Activated B cell treated with CpG ODN at 0.5 μM for 24 hours (primary cell): ENCODE measurements around the gene KCTD1. TPM values are rescaled to one million over a fixed set of nuclear protein-coding genes. Genes with fewer than 3 reads are reported as not detected.

Source experiments
- ATAC-seq: fragments of 200-7000 bp; cut with Tn5 transposase; one replicate; pipeline ENCODE4 v1.10.0; 2021; ENCODE audit warnings: low read depth, mild to moderate bottlenecking, moderate library complexity
- CTCF ChIA-PET: fragments of 350-600 bp; sonication (Branson Sonifier 250); formaldehyde crosslinking; loops from one replicate; lab custom pipeline; 2021; ENCODE audit warnings: antibody characterized with exemption; lab: Charles Lee
- POLR2A ChIA-PET: fragments of 350-600 bp; sonication (Branson Sonifier 250); formaldehyde crosslinking; loops from one replicate; lab custom pipeline; 2021; ENCODE audit warnings: antibody characterized with exemption; lab: Charles Lee
- DNase-seq: peaks from one replicate; pipeline ENCODE4 v3.0.0; 2022
- H3K27ac Mint-ChIP-seq: one replicate; pipeline ENCODE4 v1.8.0; 2020; ENCODE audit warnings: mixed read lengths
- H3K27me3 Mint-ChIP-seq: one replicate; pipeline ENCODE4 v1.8.0; 2021; ENCODE audit warnings: mixed read lengths
- H3K36me3 Mint-ChIP-seq: one replicate; pipeline ENCODE4 v1.8.0; 2021; ENCODE audit warnings: low read depth, mixed read lengths
- H3K4me1 Mint-ChIP-seq: one replicate; pipeline ENCODE4 v1.8.0; 2021; ENCODE audit warnings: mixed read lengths
- H3K4me3 Mint-ChIP-seq: one replicate; pipeline ENCODE4 v1.8.0; 2020; ENCODE audit warnings: mild to moderate bottlenecking, mixed read lengths
- H3K9me3 Mint-ChIP-seq: one replicate; pipeline ENCODE4 v1.8.0; 2020; ENCODE audit warnings: mixed read lengths
- intact Hi-C: fragments of 100-400 bp; cut with micrococcal nuclease; formaldehyde crosslinking; loops from one replicate; pipeline ENCODE4 v1.15.1; 2024
- total RNA-seq: library from RNA; stranded (reverse); gene quantifications from 2 replicates; pipeline ENCODE4 v1.2.3, GENCODE V29; 2022
- TF ChIP-seq, protein P1 (sequence below): fragments of 200-600 bp; IDR thresholded peaks from one replicate; pipeline ENCODE4 v1.8.0; 2022; ENCODE audit warnings: antibody characterized with exemption, mild to moderate bottlenecking

KCTD1 gene
- total RNA-seq, 1 donor from 2014 or later = 4.9 TPM

DNA sequence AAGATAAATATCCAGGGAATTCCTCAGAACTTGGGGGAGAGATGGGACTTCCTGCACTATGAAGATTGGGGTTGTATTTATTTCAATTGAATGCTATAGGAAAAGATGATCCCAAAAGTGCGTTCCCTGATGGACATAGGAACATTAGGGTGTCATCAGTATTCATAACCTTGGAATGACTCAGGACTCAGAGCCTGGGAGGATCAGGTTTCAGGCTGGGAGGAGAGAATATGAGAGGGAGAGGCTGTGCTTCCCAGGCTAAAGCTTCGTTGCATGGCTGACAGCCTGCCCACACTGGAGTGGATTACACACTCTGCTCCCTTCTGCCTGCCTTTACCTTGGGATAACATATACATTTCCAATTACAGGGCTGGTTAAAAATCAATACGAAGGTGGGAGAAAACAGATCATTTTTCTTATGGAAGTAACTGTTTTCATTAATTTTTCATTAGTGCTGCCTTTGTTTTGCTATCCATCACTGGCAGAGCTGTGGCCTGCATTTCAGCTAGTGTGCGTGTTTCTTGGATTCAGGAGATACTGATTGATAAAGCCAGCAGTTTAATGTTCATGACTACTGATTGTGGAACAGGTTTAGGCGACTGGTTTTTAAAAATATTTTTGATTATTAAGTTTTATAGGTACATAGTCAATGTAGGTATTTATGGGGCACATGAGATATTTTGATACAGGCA, 118.7 kb downstream of the KCTD1 start:
- Mint-ChIP-seq H3K27me3 (no peaks in the 10 kb centered on the region), H3K27ac (no peak overlapping the region), H3K36me3 (no peaks in the 10 kb centered on the region), H3K4me3 (no peak overlapping the region), H3K4me1 (no peaks in the 10 kb centered on the region), H3K9me3 (peaks cover 6% of the 10 kb centered on the region)
- ChIA-PET POLR2A (no interaction called here), CTCF (no interaction called here)
- intact Hi-C loops = no loop called here
- TF ChIP-seq, protein P1, sequence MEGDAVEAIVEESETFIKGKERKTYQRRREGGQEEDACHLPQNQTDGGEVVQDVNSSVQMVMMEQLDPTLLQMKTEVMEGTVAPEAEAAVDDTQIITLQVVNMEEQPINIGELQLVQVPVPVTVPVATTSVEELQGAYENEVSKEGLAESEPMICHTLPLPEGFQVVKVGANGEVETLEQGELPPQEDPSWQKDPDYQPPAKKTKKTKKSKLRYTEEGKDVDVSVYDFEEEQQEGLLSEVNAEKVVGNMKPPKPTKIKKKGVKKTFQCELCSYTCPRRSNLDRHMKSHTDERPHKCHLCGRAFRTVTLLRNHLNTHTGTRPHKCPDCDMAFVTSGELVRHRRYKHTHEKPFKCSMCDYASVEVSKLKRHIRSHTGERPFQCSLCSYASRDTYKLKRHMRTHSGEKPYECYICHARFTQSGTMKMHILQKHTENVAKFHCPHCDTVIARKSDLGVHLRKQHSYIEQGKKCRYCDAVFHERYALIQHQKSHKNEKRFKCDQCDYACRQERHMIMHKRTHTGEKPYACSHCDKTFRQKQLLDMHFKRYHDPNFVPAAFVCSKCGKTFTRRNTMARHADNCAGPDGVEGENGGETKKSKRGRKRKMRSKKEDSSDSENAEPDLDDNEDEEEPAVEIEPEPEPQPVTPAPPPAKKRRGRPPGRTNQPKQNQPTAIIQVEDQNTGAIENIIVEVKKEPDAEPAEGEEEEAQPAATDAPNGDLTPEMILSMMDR = no peak
- ATAC-seq (no peak), DNase-seq (no peak)

DNA sequence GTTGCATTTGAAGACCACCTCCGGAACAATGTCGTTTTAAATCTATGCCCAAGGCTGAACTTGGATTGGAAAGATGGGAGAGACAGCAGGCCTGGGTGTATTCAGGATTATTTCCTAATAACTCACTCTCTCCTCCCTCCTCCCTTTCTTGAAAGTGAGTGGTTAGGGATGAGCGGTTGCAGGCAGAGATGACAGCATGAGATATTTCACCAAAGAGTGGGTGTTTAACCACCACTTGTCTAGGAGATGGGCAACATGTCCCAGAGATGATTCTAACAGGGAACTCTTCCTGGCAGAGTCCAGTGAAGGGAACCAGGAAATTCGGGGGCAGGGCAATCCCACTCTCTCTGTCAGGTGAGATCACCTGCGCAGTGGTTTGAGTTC, 123.2 kb downstream of the KCTD1 start:
- POLR2A ChIA-PET = no interaction called here
- H3K9me3 Mint-ChIP-seq = no peaks in the 10 kb centered on the region

DNA sequence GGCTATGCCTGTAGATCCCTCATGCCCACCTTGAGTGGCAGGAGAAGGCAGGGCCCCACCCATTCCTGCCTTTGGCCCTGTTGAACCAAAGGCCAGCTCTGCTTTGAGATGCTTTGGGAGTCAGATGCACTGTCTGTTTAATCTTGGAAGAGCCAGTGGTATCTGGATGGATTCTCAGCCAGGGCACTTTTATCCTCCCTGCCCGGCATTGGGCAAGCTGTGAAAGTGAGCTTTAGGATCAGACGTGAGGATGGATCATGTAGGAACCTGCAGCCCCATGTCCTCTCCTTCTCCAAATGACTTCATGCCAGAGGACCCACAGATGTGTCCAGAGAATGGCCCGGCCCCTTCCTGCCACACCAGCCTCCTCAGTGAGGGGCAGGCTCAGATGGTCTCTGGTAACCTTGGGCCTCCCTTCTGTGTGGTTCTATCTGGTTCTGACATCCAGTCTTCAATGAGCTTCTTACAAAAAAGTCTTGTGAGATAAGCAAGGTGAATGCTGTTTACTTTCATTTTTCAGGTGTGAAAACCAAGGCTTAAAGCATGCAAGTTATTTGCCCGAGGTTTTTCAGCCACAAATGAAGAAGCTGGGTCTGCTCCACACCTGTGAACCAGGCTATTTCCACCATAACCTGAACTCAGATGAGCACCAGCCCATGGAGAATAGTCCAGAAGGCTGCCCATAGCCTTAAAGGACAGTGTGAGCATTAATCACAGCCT, 123.8 kb downstream of the KCTD1 start:
- Mint-ChIP-seq H3K36me3 (no peaks in the 10 kb centered on the region), H3K9me3 (no peaks in the 10 kb centered on the region), H3K27ac (no peak overlapping the region), H3K4me3 (no peak overlapping the region), H3K27me3 (no peaks in the 10 kb centered on the region), H3K4me1 (no peaks in the 10 kb centered on the region)
- ATAC-seq = no peak
- DNase-seq = no peak
- TF ChIP-seq, protein P1 = no peak
- CTCF ChIA-PET = no interaction called here
- intact Hi-C loops = no loop called here
- POLR2A ChIA-PET = no interaction called here

More for the DNA sequence above, 123.2 kb downstream of the KCTD1 start:
- Mint-ChIP-seq H3K4me1 (no peaks in the 10 kb centered on the region), H3K4me3 (no peak overlapping the region), H3K27me3 (no peaks in the 10 kb centered on the region), H3K36me3 (no peaks in the 10 kb centered on the region), H3K27ac (no peak overlapping the region)
- ATAC-seq = no peak
- CTCF ChIA-PET = no interaction called here
- DNase-seq = no peak
- intact Hi-C loops = no loop called here
- TF ChIP-seq, protein P1 = no peak

DNA sequence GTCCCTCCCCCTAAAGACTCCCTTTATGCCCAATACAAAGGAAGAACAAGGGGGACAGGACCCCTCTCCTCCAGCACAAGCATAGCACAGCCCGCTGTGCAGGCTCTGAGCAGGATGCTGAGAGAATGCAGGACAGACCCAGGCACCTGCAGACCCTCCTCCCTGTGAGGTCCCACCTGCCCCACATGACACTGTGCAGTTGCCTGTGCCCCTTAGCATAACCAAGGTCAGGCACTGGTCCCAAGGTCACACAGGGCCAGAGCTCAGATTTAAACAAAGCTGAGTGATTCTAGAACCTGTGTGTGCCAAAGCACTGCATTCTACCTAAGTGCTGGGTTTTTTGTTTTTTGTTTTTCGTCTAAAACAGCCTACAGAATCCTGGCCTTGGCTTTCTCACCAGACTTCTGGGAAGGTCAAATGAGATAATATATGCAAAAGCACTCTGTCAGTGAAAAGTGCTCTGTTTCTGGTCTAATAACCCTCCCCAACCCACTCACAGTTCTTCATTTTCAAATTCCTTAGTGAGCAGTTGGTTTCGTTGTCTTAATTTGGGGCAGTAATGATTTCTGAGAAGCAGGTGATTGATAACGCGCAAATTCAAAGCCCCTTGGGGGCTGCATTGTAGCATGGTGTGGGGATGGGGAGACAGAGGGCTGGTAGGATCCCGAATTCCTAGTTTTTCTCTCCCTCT, 125.7 kb downstream of the KCTD1 start:
- Mint-ChIP-seq H3K4me3 (no peak overlapping the region), H3K27me3 (no peaks in the 10 kb centered on the region), H3K4me1 (no peaks in the 10 kb centered on the region), H3K9me3 (no peaks in the 10 kb centered on the region), H3K36me3 (no peaks in the 10 kb centered on the region), H3K27ac (no peak overlapping the region)
- DNase-seq (no peak), ATAC-seq (no peak)
- POLR2A ChIA-PET = no interaction called here
- intact Hi-C loops = no loop called here
- TF ChIP-seq, protein P1 = no peak
- CTCF ChIA-PET = no interaction called here

DNA sequence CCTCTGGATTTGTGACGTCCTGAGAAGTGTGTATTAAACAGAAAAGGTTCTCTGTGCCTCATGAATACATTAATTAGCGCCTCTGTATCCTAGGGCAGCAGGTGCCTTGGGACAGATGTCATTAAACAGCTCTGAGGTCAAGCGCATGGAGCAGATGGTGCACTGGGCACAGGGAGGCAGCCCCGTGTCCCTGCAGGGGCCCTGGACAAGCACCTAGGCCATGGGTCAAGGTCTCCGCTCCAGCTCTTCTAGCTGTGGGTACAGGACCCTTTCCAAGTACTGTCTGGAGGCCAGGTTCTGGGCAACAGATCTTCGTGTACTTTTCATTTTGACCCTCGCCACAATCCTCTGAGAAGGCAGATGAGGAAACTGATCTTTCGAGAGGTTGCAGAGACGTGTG, 126.4 kb downstream of the KCTD1 start:
- no peak overlapping the region for H3K27ac Mint-ChIP-seq
- TF ChIP-seq, protein P1 = no peak
- DNase-seq (no peak), ATAC-seq (no peak)
- ChIA-PET POLR2A (no interaction called here), CTCF (no interaction called here)
- H3K36me3 Mint-ChIP-seq = no peaks in the 10 kb centered on the region
- intact Hi-C loops = no loop called here
- H3K4me3 Mint-ChIP-seq = no peak overlapping the region
- H3K27me3 Mint-ChIP-seq = no peaks in the 10 kb centered on the region
- H3K4me1 Mint-ChIP-seq = no peaks in the 10 kb centered on the region
- no peaks in the 10 kb centered on the region for H3K9me3 Mint-ChIP-seq
